Large intestine (tissue), 3 donors: ENCODE results near the gene NDUFC2. TPM values are rescaled to one million over a fixed set of nuclear protein-coding genes. Genes with fewer than 3 reads are reported as not detected.
"Not testable (repeated sequence)": the region's sequence is repeated elsewhere in the genome, so short reads cannot be mapped to it uniquely, and the experiment has no call there.

Experiments used
- DNase-seq, 2 donors: peaks; one replicate each; pipeline versions ENCODE4 v3.0.0 to v3.0.0-alpha.2; 2013
- H3K27ac ChIP-seq: one replicate; pipeline ENCODE4 v1.5.1; 2013; ENCODE audit warnings: low read length
- H3K27me3 ChIP-seq: 2 replicates; pipeline ENCODE4 v1.6.1; 2013; ENCODE audit warnings: low read length; ENCODE audit not compliant: control insufficient read depth, insufficient read depth
- H3K36me3 ChIP-seq: 2 replicates; pipeline ENCODE4 v1.6.1; 2013; ENCODE audit warnings: low read length; ENCODE audit not compliant: control insufficient read depth, insufficient read depth
- H3K4me1 ChIP-seq: one replicate; pipeline ENCODE4 v1.6.1; 2013; ENCODE audit warnings: low read length; ENCODE audit not compliant: control insufficient read depth, insufficient read depth
- H3K4me3 ChIP-seq: one replicate; pipeline ENCODE4 v1.5.1; 2013; ENCODE audit warnings: low read length
- H3K9me3 ChIP-seq: one replicate; pipeline ENCODE4 v1.6.1; 2013; ENCODE audit warnings: mild to moderate bottlenecking, low read depth, low read length, moderate library complexity; ENCODE audit not compliant: control insufficient read depth
- WGBS: methylation state at CpG from one replicate; pipeline ENCODE4 v1.1.5; 2013; ENCODE audit warnings: low lambda C conversion rate; ENCODE audit not compliant: insufficient coverage; 5-methylcytosine and 5-hydroxymethylcytosine counted together
- polyA plus RNA-seq: library from polyadenylated mRNA; unstranded; fragments of 120-200 nt; gene quantifications from one replicate; pipeline ENCODE4 v1.2.1, GENCODE V29; 2013

NDUFC2 gene
- polyA plus RNA-seq, 1 donor, result 164 TPM

- Histone ChIP-seq H3K9me3 (no peaks in the 10 kb centered on the region), H3K36me3 (no peaks in the 10 kb centered on the region), H3K27me3 (no peaks in the 10 kb centered on the region), H3K27ac (no peak overlapping the region), H3K4me1 (no peaks in the 10 kb centered on the region), H3K4me3 (no peak overlapping the region)
- DNase-seq, result no peak
- no CpG with 5 or more reads among the region's 3 CpGs for WGBS
Observed at GRCh38 chr11:78056093-78056492, 23.6 kb downstream of the NDUFC2 start.

- DNase-seq, result no peak
- Histone ChIP-seq H3K27me3 (no peaks in the 10 kb centered on the region), H3K4me1 (peaks cover 3% of the 10 kb centered on the region), H3K9me3 (no peaks in the 10 kb centered on the region), H3K4me3 (no peak overlapping the region), H3K36me3 (no peaks in the 10 kb centered on the region), H3K27ac (no peak overlapping the region)
- WGBS, result no CpG with 5 or more reads among the region's 4 CpGs
Observed at GRCh38 chr11:78054971-78055370, 24.7 kb downstream of the NDUFC2 start.

GRCh38 chr11:78050964-78051831, 28.5 kb downstream of the NDUFC2 start:
- no peak overlapping the region for H3K4me3 ChIP-seq
- peak overlapping the region; percentile 14 for H3K27ac ChIP-seq
- H3K36me3 ChIP-seq, result no peaks in the 10 kb centered on the region
- no CpG with 5 or more reads among the region's 6 CpGs for WGBS
- H3K4me1 ChIP-seq, result peaks cover 6% of the 10 kb centered on the region
- no peaks in the 10 kb centered on the region for H3K27me3 ChIP-seq
- H3K9me3 ChIP-seq, result no peaks in the 10 kb centered on the region
- no peak for DNase-seq

GRCh38 chr11:78049348-78049747, 30.3 kb downstream of the NDUFC2 start:
- no peak for DNase-seq
- no peaks in the 10 kb centered on the region for H3K36me3 ChIP-seq
- no peak overlapping the region for H3K27ac ChIP-seq
- no peaks in the 10 kb centered on the region for H3K9me3 ChIP-seq
- WGBS, result 29% methylated on average over 1 of the region's 8 CpGs
- peaks cover 6% of the 10 kb centered on the region for H3K4me1 ChIP-seq
- no peaks in the 10 kb centered on the region for H3K27me3 ChIP-seq
- H3K4me3 ChIP-seq, result no peak overlapping the region

GRCh38 chr11:78048561-78048960, 31.1 kb downstream of the NDUFC2 start:
- no CpG with 5 or more reads among the region's 3 CpGs for WGBS
- DNase-seq, result no peak

GRCh38 chr11:78046486-78046854, 33.2 kb downstream of the NDUFC2 start:
- H3K27ac ChIP-seq, result no peak overlapping the region
- H3K4me3 ChIP-seq, result no peak overlapping the region
- 15% methylated on average over 4 of the region's 6 CpGs for WGBS

More at GRCh38 chr11:78048561-78048960, 31.1 kb downstream of the NDUFC2 start:
- Histone ChIP-seq H3K27me3 (no peaks in the 10 kb centered on the region), H3K27ac (no peak overlapping the region), H3K4me1 (peaks cover 6% of the 10 kb centered on the region), H3K9me3 (no peaks in the 10 kb centered on the region), H3K36me3 (no peaks in the 10 kb centered on the region), H3K4me3 (no peak overlapping the region)

GRCh38 chr11:78045851-78046485, 33.7 kb downstream of the NDUFC2 start:
- no peak overlapping the region for H3K27ac ChIP-seq
- peaks cover 6% of the 10 kb centered on the region for H3K4me1 ChIP-seq
- H3K36me3 ChIP-seq, result no peaks in the 10 kb centered on the region
- H3K9me3 ChIP-seq, result no peaks in the 10 kb centered on the region
- WGBS, result no CpG with 5 or more reads among the region's 28 CpGs
- DNase-seq, result peak; percentile 54 to 74
- H3K27me3 ChIP-seq, result no peaks in the 10 kb centered on the region
- H3K4me3 ChIP-seq, result peak overlapping the region; percentile 38

More at GRCh38 chr11:78046486-78046854, 33.2 kb downstream of the NDUFC2 start:
- no peak for DNase-seq
- Histone ChIP-seq H3K36me3 (no peaks in the 10 kb centered on the region), H3K4me1 (peaks cover 6% of the 10 kb centered on the region), H3K9me3 (no peaks in the 10 kb centered on the region), H3K27me3 (no peaks in the 10 kb centered on the region)

GRCh38 chr11:78044706-78045105, 35.0 kb downstream of the NDUFC2 start:
- H3K9me3 ChIP-seq, result no peaks in the 10 kb centered on the region
- H3K4me3 ChIP-seq, result no peak overlapping the region
- no peak overlapping the region for H3K27ac ChIP-seq
- DNase-seq, result no peak
- WGBS, result 83% methylated on average over 1 of the region's 5 CpGs
- H3K27me3 ChIP-seq, result no peaks in the 10 kb centered on the region
- H3K36me3 ChIP-seq, result no peaks in the 10 kb centered on the region
- peaks cover 3% of the 10 kb centered on the region for H3K4me1 ChIP-seq

GRCh38 chr11:78041843-78042440, 37.7 kb downstream of the NDUFC2 start:
- no CpG with 5 or more reads among the region's 14 CpGs for whole genome bisulfite sequencing
- Histone ChIP-seq H3K27ac (no peak overlapping the region), H3K9me3 (no peaks in the 10 kb centered on the region), H3K36me3 (no peaks in the 10 kb centered on the region), H3K27me3 (no peaks in the 10 kb centered on the region), H3K4me1 (no peaks in the 10 kb centered on the region), H3K4me3 (no peak overlapping the region)
- DNase-seq, result no peak

GRCh38 chr11:78041380-78041719, 38.3 kb downstream of the NDUFC2 start:
- DNase-seq, H3K9me3 ChIP-seq, H3K27me3 ChIP-seq, H3K27ac ChIP-seq, H3K36me3 ChIP-seq, H3K4me1 ChIP-seq, H3K4me3 ChIP-seq: not testable (repeated sequence)
- 100% methylated on average over 1 of the region's 8 CpGs for WGBS
